ENCODE measurements around the gene TRMT11. TPM values are rescaled to one million over a fixed set of nuclear protein-coding genes. Genes with fewer than 3 reads are reported as not detected.
"Not testable (repeated sequence)": the region's sequence is repeated elsewhere in the genome, so short reads cannot be mapped to it uniquely, and the experiment has no call there.

The TRMT11 gene
- total and polyA plus RNA-seq, 4 donors: 13.9 to 34.3 (median 26.7) TPM

DNA sequence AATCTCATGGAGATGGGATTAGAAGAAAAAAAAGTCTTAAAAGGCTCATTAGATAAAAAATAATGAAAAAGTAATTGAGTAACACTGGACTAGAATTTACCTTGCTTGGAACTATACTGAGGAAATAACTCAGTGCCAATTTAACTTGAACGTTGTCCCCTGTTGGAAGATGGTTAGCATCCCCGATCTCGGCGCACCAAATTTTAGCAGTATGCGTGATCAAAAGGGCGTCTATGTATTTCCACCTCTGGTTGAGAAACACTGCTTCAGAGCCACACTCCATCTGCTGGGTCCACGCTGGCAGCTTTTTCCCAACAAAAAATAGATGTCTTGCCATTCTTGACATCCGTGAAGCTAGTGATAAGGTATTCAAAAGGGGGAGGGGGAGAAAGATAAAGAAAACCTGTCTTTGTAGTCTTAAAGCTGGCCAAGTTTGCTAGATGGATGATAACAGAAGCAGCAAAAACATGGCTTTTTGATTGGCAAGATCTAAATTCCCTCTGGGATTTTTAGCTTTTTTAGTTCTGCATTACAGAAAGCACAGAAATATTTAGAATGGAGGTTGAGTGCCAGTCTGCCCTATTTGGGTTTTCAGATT is 23.3 kb upstream of the TRMT11 start:
- 32 to 37% methylated on average over 8 of the region's 8 CpGs for WGBS, 2 donors
- H3K4me3 ChIP-seq (ENCODE audit: low read length in 2 of 2): no peak overlapping the region
- no peaks in the 10 kb centered on the region for H3K9me3 ChIP-seq (ENCODE audit: control insufficient read depth, low read length)
- ATAC-seq (ENCODE audit: low FRiP score) (no peak), DNase-seq (no peak)
- H3K36me3 ChIP-seq (ENCODE audit: control insufficient read depth in 1 of 2, insufficient read depth in 2 of 2, low read length in 1 of 2): no peaks in the 10 kb centered on the region
- H3K27me3 ChIP-seq (ENCODE audit: control insufficient read depth in 1 of 2, insufficient read depth in 2 of 2, low read length in 1 of 2): no peaks in the 10 kb centered on the region
- H3K4me1 ChIP-seq (ENCODE audit: control insufficient read depth in 1 of 2, insufficient read depth in 2 of 2, low read length in 2 of 2): peaks cover 3 to 13% of the 10 kb centered on the region in 2 donors
- intact Hi-C loops (cut with DNase I): no loop called here
- no peak overlapping the region for H3K27ac ChIP-seq (ENCODE audit: low read depth in 1 of 2, low read length in 2 of 2)

DNA sequence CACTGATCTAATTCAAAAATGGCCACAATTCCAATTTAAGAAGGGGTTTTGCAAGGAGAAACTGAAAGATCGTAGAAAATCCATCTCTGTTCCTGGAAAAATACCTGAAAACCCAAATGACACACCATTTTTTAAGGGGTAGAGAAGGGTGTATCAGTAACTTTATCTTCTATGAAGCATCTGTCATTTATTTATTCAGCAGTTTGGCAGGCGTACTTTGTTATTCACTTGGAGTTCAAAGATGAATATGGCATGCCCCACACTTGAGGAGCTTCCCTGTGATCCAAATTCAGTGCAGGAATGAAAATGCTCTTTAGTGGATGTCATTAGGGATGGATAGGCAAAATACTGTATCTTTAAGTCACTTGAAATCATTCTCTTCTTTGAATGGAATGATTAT is 22.5 kb upstream of the TRMT11 start:
- no peak overlapping the region for H3K4me3 ChIP-seq (ENCODE audit: low read length in 2 of 2)
- H3K27me3 ChIP-seq (ENCODE audit: control insufficient read depth in 1 of 2, insufficient read depth in 2 of 2, low read length in 1 of 2): no peaks in the 10 kb centered on the region
- H3K36me3 ChIP-seq (ENCODE audit: control insufficient read depth in 1 of 2, insufficient read depth in 2 of 2, low read length in 1 of 2): no peaks in the 10 kb centered on the region
- WGBS, 2 donors: 72 to 82% methylated on average over 2 of the region's 2 CpGs
- intact Hi-C loops (cut with DNase I): no loop called here
- ATAC-seq (ENCODE audit: low FRiP score) (no peak), DNase-seq (no peak)
- no peak overlapping the region for H3K27ac ChIP-seq (ENCODE audit: low read depth in 1 of 2, low read length in 2 of 2)
- H3K9me3 ChIP-seq (ENCODE audit: control insufficient read depth, low read length): no peaks in the 10 kb centered on the region
- peaks cover under 1 to 10% of the 10 kb centered on the region in 2 donors for H3K4me1 ChIP-seq (ENCODE audit: control insufficient read depth in 1 of 2, insufficient read depth in 2 of 2, low read length in 2 of 2)

DNA sequence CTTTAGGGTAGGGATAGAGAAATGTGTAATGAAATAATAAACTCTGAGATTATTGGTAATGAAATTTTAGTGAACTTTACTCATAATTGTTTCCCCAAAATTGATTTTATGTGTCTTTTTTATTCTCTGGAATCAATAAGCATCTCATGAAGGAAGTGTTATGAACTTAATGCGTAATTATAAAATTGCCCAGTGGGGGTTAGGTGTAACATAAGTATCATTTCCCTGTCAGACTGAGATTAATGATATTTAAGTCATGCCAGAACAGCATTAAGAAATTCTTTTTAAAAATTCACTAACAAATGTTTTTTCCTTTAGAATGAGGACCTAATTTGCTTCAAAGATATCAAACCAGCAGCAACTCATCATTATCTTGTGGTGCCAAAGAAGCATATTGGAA is 19.8 kb upstream of the TRMT11 start:
- no peak for DNase-seq
- peaks cover 0 to 6% of the 10 kb centered on the region in 2 donors for H3K4me1 ChIP-seq (ENCODE audit: control insufficient read depth in 1 of 2, insufficient read depth in 2 of 2, low read length in 2 of 2)
- no peak overlapping the region for H3K27ac ChIP-seq (ENCODE audit: low read depth in 1 of 2, low read length in 2 of 2)
- no peaks in the 10 kb centered on the region for H3K9me3 ChIP-seq (ENCODE audit: control insufficient read depth, low read length)
- H3K4me3 ChIP-seq (ENCODE audit: low read length in 2 of 2): no peak overlapping the region
- H3K27me3 ChIP-seq (ENCODE audit: control insufficient read depth in 1 of 2, insufficient read depth in 2 of 2, low read length in 1 of 2): no peaks in the 10 kb centered on the region
- no peak for ATAC-seq (ENCODE audit: low FRiP score)
- no peaks in the 10 kb centered on the region for H3K36me3 ChIP-seq (ENCODE audit: control insufficient read depth in 1 of 2, insufficient read depth in 2 of 2, low read length in 1 of 2)
- WGBS, 2 donors: 96 to 97% methylated on average over 1 of the region's 1 CpG
- intact Hi-C loops (cut with DNase I): no loop called here

DNA sequence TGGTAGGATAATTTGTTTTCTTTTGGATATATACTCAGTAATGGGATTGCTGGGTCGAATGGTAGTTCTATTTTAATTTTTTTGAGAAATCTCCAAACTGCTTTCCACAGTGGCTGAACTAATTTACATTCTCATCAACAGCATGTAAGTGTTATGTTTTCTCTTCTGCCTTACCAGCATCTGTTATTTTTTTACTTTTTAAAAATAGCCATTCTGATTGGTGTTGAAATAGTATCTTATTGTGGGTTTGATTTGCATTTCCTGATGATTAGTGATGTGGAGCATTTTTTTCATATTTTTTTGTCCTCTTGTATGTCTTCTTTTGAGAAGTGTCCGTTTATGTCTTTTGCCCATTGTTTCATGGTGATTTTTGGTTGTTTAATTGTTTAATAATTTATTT is 17.8 kb upstream of the TRMT11 start:
- intact Hi-C loops (cut with DNase I): no loop called here
- ATAC-seq (ENCODE audit: low FRiP score) (no peak), DNase-seq (no peak)
- H3K4me1 ChIP-seq (ENCODE audit: control insufficient read depth in 1 of 2, insufficient read depth in 2 of 2, low read length in 2 of 2): no peaks in the 10 kb centered on the region
- WGBS, 2 donors: 61 to 80% methylated on average over 2 of the region's 2 CpGs
- H3K27ac ChIP-seq (ENCODE audit: low read depth in 1 of 2, low read length in 2 of 2): no peak overlapping the region
- no peak overlapping the region for H3K4me3 ChIP-seq (ENCODE audit: low read length in 2 of 2)
- H3K36me3 ChIP-seq (ENCODE audit: control insufficient read depth in 1 of 2, insufficient read depth in 2 of 2, low read length in 1 of 2): no peaks in the 10 kb centered on the region
- H3K27me3 ChIP-seq (ENCODE audit: control insufficient read depth in 1 of 2, insufficient read depth in 2 of 2, low read length in 1 of 2): no peaks in the 10 kb centered on the region
- no peaks in the 10 kb centered on the region for H3K9me3 ChIP-seq (ENCODE audit: control insufficient read depth, low read length)

DNA sequence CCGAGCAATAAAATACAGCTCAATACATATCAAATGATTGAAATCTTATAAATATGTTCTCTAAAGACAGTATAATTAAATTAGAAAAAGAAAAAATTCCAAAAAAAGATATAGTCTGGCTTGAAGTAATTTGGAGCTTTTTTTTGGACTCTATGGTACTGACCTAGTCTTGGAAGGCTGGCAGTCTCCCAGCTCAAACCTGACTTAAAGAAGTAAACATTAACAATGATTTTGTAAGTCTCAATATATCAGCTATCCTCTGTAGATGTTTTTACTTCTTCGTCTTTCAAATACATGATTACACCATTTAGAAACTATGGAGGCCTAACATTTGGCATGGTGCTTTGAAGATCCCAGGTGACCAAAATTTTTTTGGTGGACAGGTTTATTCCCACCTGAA is 15.6 kb upstream of the TRMT11 start:
- H3K27ac ChIP-seq (ENCODE audit: low read depth in 1 of 2, low read length in 2 of 2): no peak overlapping the region
- WGBS, 2 donors: 0 to 63% methylated on average over 2 of the region's 2 CpGs
- H3K4me3 ChIP-seq (ENCODE audit: low read length in 2 of 2): no peak overlapping the region
- no peaks in the 10 kb centered on the region for H3K27me3 ChIP-seq (ENCODE audit: control insufficient read depth in 1 of 2, insufficient read depth in 2 of 2, low read length in 1 of 2)
- no peaks in the 10 kb centered on the region for H3K9me3 ChIP-seq (ENCODE audit: control insufficient read depth, low read length)
- no peaks in the 10 kb centered on the region for H3K4me1 ChIP-seq (ENCODE audit: control insufficient read depth in 1 of 2, insufficient read depth in 2 of 2, low read length in 2 of 2)
- ATAC-seq (ENCODE audit: low FRiP score): no peak
- intact Hi-C loops (cut with DNase I): loop anchor here (5.0 kb wide), 2 partner anchors 113 to 658 kb away; no protein-coding TSS in a partner anchor
- no peak for DNase-seq
- H3K36me3 ChIP-seq (ENCODE audit: control insufficient read depth in 1 of 2, insufficient read depth in 2 of 2, low read length in 1 of 2): peaks cover 0 to 2% of the 10 kb centered on the region in 2 donors

DNA sequence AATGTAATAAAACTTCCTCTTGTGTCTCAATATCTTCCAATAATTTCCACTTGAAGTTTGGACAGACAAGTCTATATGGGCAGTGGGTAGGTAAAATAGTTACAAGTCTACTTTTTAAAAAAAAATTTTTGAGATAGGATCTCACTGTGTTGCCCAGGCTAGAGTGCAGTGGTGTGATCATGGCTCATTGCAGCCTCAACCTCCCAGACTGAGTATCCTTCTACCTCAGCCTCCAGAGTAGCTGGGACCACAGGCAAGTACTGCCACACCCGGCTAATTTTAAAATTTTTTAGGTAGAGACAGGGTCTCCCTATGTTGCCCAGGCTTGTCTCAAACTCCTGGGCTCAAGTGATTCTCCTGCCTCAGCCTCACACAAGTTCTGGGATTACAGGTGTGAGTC is 13.9 kb upstream of the TRMT11 start:
- not testable (repeated sequence) for DNase-seq; H3K4me1 ChIP-seq (ENCODE audit: control insufficient read depth in 1 of 2, insufficient read depth in 2 of 2, low read length in 2 of 2); H3K4me3 ChIP-seq (ENCODE audit: low read length in 2 of 2); H3K9me3 ChIP-seq (ENCODE audit: control insufficient read depth, low read length); H3K36me3 ChIP-seq (ENCODE audit: control insufficient read depth in 1 of 2, insufficient read depth in 2 of 2, low read length in 1 of 2); H3K27me3 ChIP-seq (ENCODE audit: control insufficient read depth in 1 of 2, insufficient read depth in 2 of 2, low read length in 1 of 2); H3K27ac ChIP-seq (ENCODE audit: low read depth in 1 of 2, low read length in 2 of 2); ATAC-seq (ENCODE audit: low FRiP score)
- 93 to 98% methylated on average over 1 of the region's 1 CpG for WGBS, 2 donors
- intact Hi-C loops (cut with DNase I): loop anchor here (5.0 kb wide), 2 partner anchors 115 to 660 kb away; no protein-coding TSS in a partner anchor

DNA sequence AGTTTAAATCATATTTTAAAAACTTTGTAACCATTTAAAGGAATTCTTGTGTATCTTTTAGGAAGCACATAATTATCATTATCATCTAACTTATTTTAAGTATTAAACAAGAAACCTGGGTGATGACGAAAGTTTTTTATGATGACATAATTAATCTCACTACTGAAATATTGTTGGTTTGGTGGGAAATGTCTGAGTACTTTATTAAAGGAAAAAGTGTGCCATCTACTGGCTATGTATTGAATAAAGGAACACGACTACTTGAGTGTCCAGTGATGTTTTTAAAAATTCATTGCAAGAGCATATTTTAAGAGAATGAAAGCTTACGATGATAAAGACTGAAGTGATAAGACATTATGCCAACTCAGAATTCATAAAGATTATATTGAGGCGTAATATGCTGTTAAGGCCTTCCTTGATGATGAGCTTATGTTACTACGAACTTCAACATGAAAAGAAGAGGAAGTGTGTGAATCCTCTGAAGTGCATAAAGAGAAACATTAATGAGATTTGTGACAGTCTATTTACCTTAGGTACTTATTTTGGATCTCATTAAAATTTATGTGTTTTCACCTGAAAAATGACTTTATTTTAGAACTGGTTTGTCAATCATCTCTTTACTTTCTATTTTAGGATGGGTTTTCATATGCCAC is 12.0 kb upstream of the TRMT11 start:
- WGBS, 2 donors: 28 to 29% methylated on average over 5 of the region's 5 CpGs
- intact Hi-C loops (cut with DNase I): loop anchor here (5.0 kb wide), 2 partner anchors 117 to 662 kb away; no protein-coding TSS in a partner anchor
- Histone ChIP-seq H3K9me3 (ENCODE audit: control insufficient read depth, low read length) (no peaks in the 10 kb centered on the region), H3K36me3 (ENCODE audit: control insufficient read depth in 1 of 2, insufficient read depth in 2 of 2, low read length in 1 of 2) (peaks cover 0 to 2% of the 10 kb centered on the region in 2 donors), H3K4me1 (ENCODE audit: control insufficient read depth in 1 of 2, insufficient read depth in 2 of 2, low read length in 2 of 2) (no peaks in the 10 kb centered on the region), H3K27ac (ENCODE audit: low read depth in 1 of 2, low read length in 2 of 2) (no peak overlapping the region), H3K4me3 (ENCODE audit: low read length in 2 of 2) (no peak overlapping the region), H3K27me3 (ENCODE audit: control insufficient read depth in 1 of 2, insufficient read depth in 2 of 2, low read length in 1 of 2) (no peaks in the 10 kb centered on the region)
- DNase-seq: no peak
- ATAC-seq (ENCODE audit: low FRiP score): no peak

DNA sequence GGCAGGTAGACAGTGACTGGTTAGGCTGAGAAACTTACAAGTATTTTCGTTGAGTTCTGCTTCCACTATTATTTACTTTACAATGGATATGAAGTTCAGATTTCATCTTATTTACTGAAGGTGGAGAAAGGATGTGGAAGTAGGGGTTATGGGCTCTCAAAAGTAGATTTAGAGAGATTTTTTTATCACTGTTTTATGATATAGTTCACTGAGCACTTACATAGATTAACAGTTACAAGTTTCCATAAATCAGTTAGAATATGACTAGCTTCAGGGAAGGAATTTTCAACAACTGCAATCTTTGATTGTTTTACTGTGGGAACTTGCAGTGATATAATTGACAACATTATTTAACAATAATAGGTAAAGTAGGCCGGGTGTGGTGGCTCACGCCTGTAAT is 7.2 kb upstream of the TRMT11 start:
- no peaks in the 10 kb centered on the region for H3K4me1 ChIP-seq (ENCODE audit: control insufficient read depth in 1 of 2, insufficient read depth in 2 of 2, low read length in 2 of 2)
- DNase-seq: no peak
- H3K9me3 ChIP-seq (ENCODE audit: control insufficient read depth, low read length): no peaks in the 10 kb centered on the region
- no peaks in the 10 kb centered on the region for H3K27me3 ChIP-seq (ENCODE audit: control insufficient read depth in 1 of 2, insufficient read depth in 2 of 2, low read length in 1 of 2)
- WGBS, 2 donors: 87 to 89% methylated on average over 3 of the region's 3 CpGs
- H3K36me3 ChIP-seq (ENCODE audit: control insufficient read depth in 1 of 2, insufficient read depth in 2 of 2, low read length in 1 of 2): peaks cover 0 to 2% of the 10 kb centered on the region in 2 donors
- H3K27ac ChIP-seq (ENCODE audit: low read depth in 1 of 2, low read length in 2 of 2): no peak overlapping the region
- no peak for ATAC-seq (ENCODE audit: low FRiP score)
- intact Hi-C loops (cut with DNase I): no loop called here
- no peak overlapping the region for H3K4me3 ChIP-seq (ENCODE audit: low read length in 2 of 2)

DNA sequence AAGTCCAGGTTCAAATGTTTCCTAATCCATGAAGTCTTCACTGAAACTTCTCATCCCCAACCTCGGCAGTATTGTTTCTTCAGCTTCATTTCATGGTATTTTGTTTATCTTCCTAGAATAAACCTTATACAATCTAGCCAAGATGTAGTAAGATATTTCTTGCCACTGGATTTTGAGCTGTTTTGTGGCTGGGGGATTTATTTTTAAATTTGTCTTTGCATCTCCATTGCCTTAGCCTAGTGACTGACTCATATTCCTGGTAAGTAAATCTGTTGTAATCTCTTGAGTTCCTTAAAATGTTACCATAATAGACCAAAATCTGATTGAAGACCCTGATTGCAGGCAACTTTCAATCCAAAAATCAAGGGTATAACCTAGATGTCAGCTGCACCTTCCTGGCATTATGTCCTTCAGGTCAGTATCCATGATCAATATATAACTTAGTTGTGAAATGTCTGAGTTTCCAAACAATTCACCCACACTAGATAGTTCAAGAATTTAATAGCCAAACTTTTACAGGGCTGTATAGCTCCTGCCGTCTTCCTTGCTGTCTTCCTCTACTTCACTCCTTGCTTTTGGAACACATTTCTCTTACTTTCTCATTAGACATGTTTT is 4.7 kb upstream of the TRMT11 start:
- H3K9me3 ChIP-seq (ENCODE audit: control insufficient read depth, low read length): no peaks in the 10 kb centered on the region
- ATAC-seq (ENCODE audit: low FRiP score) (no peak), DNase-seq (no peak)
- H3K27ac ChIP-seq (ENCODE audit: low read depth in 1 of 2, low read length in 2 of 2): no peak overlapping the region
- no peaks in the 10 kb centered on the region for H3K27me3 ChIP-seq (ENCODE audit: control insufficient read depth in 1 of 2, insufficient read depth in 2 of 2, low read length in 1 of 2)
- H3K36me3 ChIP-seq (ENCODE audit: control insufficient read depth in 1 of 2, insufficient read depth in 2 of 2, low read length in 1 of 2): no peaks in the 10 kb centered on the region
- no peak overlapping the region for H3K4me3 ChIP-seq (ENCODE audit: low read length in 2 of 2)
- 89 to 90% methylated on average over 2 of the region's 2 CpGs for WGBS, 2 donors
- intact Hi-C loops (cut with DNase I): no loop called here
- H3K4me1 ChIP-seq (ENCODE audit: control insufficient read depth in 1 of 2, insufficient read depth in 2 of 2, low read length in 2 of 2): no peaks in the 10 kb centered on the region

Data from aorta (tissue), 5 donors.